HepG2 (cell line): ENCODE results near the gene FAAP20. TPM values are rescaled to one million over a fixed set of nuclear protein-coding genes. Genes with fewer than 3 reads are reported as not detected.
A peak's percentile ranks its signal among the peaks of the same experiment; 100 is the strongest.

Source experiments
- GPN1 ChIP-seq: sonication (generic); formaldehyde crosslinking; IDR thresholded peaks from 2 replicates; pipeline ENCODE4 v1.5.1; 2020; ENCODE audit warnings: missing genetic modification reagents, borderline replicate concordance
- HOMEZ ChIP-seq: IDR thresholded peaks from 2 replicates; pipeline ENCODE4 v1.6.1; 2016; ENCODE audit warnings: low read depth
- KIAA2018 ChIP-seq: sonication (generic); formaldehyde crosslinking; IDR thresholded peaks from 2 replicates; pipeline ENCODE4 v1.5.0; 2020; ENCODE audit warnings: mild to moderate bottlenecking, missing genetic modification reagents, borderline replicate concordance
- MBD4 ChIP-seq: IDR thresholded peaks from 2 replicates; pipeline ENCODE4 v1.6.1; 2012; ENCODE audit warnings: low read length, inconsistent platforms, borderline replicate concordance
- MEF2D ChIP-seq: sonication (generic); formaldehyde crosslinking; IDR thresholded peaks from 2 replicates; pipeline ENCODE4 v1.5.1; 2020; ENCODE audit warnings: mild to moderate bottlenecking, missing genetic modification reagents
- NFAT5 ChIP-seq: sonication (generic); formaldehyde crosslinking; IDR thresholded peaks from 2 replicates; pipeline ENCODE4 v1.4.0; 2020; ENCODE audit warnings: missing genetic modification reagents
- NR2C2 ChIP-seq: sonication (generic); formaldehyde crosslinking; IDR thresholded peaks from 2 replicates; pipeline ENCODE4 v1.4.0; 2020; ENCODE audit warnings: missing genetic modification reagents, mild to moderate bottlenecking, moderate library complexity, borderline replicate concordance
- ZMYM4 ChIP-seq: sonication (generic); formaldehyde crosslinking; IDR thresholded peaks from 2 replicates; pipeline ENCODE4 v1.8.1; 2023; ENCODE audit warnings: mild to moderate bottlenecking, missing genetic modification reagents
- ZNF124 ChIP-seq: sonication (generic); formaldehyde crosslinking; IDR thresholded peaks from 2 replicates; pipeline ENCODE4 v1.4.0; 2020; ENCODE audit warnings: missing genetic modification reagents
- ZNF18 ChIP-seq: sonication (generic); formaldehyde crosslinking; IDR thresholded peaks from 2 replicates; pipeline ENCODE4 v1.8.0; 2022; ENCODE audit warnings: mild to moderate bottlenecking, missing genetic modification reagents; ENCODE audit not compliant: insufficient replicate concordance
- ZNF558 ChIP-seq: sonication (generic); formaldehyde crosslinking; IDR thresholded peaks from 2 replicates; pipeline ENCODE4 v1.9.0; 2022; ENCODE audit warnings: mild to moderate bottlenecking, missing genetic modification reagents, borderline replicate concordance
- polyA plus RNA-seq, 8 experiments: library from polyadenylated mRNA; depleted of rRNA in 3 of 8; stranded (reverse) in 7 of 8; unstranded in 1 of 8; fragments of >200 nt; fragmentation: Illumina TruSeq in 4 of 8; extraction: Trizol in 4 of 8; gene quantifications; 2 replicates each; pipeline versions ENCODE4 v1.2.1 to v1.2.3, GENCODE V29; 2011 to 2016; ENCODE audit warnings: low read depth in 4 of 8, missing spikeins in 1 of 8, mixed read lengths in 1 of 8; ENCODE audit not compliant: insufficient read depth in 1 of 8
- total RNA-seq, 5 experiments: library from RNA; depleted of rRNA; stranded (reverse); fragments of >200 nt; fragmentation: Illumina TruSeq; extraction: Trizol; gene quantifications; 2 replicates each; pipeline ENCODE4 v1.2.3, GENCODE V29; 2016; ENCODE audit warnings: low read depth in 1 of 5

The FAAP20 gene
- total and polyA plus RNA-seq, 2 of the 13 experiments (the other 11 are each of a cell fraction or from before 2014, with no cell fraction given) = 9.6 to 10.8 TPM

GRCh38 chr1:2233997-2234761 is 39.6 kb upstream of the FAAP20 start (continued):
- TF ChIP-seq HOMEZ (CRISPR knock-in tag) (0 out of 2 replicates have a peak, but pooled peaks have one; percentile 17), GPN1 (CRISPR knock-in tag) (no peak), MEF2D (CRISPR knock-in tag) (no peak), NFAT5 (no peak), ZNF18 (peak; percentile 48), KIAA2018 (CRISPR knock-in tag) (no peak), ZNF124 (CRISPR knock-in tag) (peak; percentile 53; the same call in 1 of the 2 replicates), MBD4 (no peak), NR2C2 (CRISPR knock-in tag) (peak; percentile 77), ZNF558 (CRISPR knock-in tag) (no peak), ZMYM4 (CRISPR knock-in tag) (no peak)
